PFSK-1 (cell line): ENCODE results near the gene CPPED1.

Experiments
- POLR2AphosphoS5 ChIP-seq: IDR thresholded peaks from 2 replicates; pipeline ENCODE4 v1.6.1; 2012; ENCODE audit warnings: low read depth, mild to moderate bottlenecking, control low read depth, low read length, moderate library complexity
- SIN3A ChIP-seq: IDR thresholded peaks from 2 replicates; pipeline ENCODE4 v1.6.1; 2012; ENCODE audit warnings: mild to moderate bottlenecking, low read length, moderate library complexity, borderline replicate concordance; ENCODE audit not compliant: insufficient read depth
- TF ChIP-seq, protein P1 (sequence below), 2 experiments: IDR thresholded peaks; 2 replicates each; pipeline versions ENCODE4 v1.6.1 to v1.8.0; 2011 to 2012; ENCODE audit warnings: low read depth in 2 of 2, low read length in 2 of 2, control low read depth in 1 of 2, inconsistent platforms in 1 of 2, mild to moderate bottlenecking in 1 of 2, moderate library complexity in 1 of 2; ENCODE audit not compliant: insufficient read depth in 1 of 2

DNA sequence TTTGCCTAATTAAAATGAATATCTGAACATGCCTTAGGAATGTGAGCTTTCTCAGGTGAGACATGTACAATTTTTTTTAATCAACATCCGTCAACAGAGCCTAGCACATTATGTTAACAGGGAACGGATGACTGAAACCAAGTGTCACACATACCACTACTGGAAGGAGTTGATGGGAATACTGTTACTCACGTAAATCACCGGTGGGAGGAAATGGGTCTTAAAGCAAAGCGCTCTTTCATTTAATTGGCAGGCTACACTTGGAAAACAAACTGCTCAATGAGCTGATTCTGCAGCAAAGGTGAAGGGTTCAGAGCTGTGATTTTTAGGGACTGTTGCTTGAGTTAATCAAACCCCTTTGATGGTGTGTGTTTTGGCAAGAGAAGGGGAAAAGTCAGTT lies 4.8 kb downstream of the CPPED1 start:
- TF ChIP-seq POLR2AphosphoS5: no peak
- no peak for TF ChIP-seq SIN3A
- TF ChIP-seq, protein P1, sequence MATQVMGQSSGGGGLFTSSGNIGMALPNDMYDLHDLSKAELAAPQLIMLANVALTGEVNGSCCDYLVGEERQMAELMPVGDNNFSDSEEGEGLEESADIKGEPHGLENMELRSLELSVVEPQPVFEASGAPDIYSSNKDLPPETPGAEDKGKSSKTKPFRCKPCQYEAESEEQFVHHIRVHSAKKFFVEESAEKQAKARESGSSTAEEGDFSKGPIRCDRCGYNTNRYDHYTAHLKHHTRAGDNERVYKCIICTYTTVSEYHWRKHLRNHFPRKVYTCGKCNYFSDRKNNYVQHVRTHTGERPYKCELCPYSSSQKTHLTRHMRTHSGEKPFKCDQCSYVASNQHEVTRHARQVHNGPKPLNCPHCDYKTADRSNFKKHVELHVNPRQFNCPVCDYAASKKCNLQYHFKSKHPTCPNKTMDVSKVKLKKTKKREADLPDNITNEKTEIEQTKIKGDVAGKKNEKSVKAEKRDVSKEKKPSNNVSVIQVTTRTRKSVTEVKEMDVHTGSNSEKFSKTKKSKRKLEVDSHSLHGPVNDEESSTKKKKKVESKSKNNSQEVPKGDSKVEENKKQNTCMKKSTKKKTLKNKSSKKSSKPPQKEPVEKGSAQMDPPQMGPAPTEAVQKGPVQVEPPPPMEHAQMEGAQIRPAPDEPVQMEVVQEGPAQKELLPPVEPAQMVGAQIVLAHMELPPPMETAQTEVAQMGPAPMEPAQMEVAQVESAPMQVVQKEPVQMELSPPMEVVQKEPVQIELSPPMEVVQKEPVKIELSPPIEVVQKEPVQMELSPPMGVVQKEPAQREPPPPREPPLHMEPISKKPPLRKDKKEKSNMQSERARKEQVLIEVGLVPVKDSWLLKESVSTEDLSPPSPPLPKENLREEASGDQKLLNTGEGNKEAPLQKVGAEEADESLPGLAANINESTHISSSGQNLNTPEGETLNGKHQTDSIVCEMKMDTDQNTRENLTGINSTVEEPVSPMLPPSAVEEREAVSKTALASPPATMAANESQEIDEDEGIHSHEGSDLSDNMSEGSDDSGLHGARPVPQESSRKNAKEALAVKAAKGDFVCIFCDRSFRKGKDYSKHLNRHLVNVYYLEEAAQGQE (IDR thresholded peaks at IDR 0.05; ENCODE audit: insufficient read depth in 1 of 2, low read depth in 2 of 2, low read length in 2 of 2): no peak
